ENCODE results near the gene DHRS12.

Gene DHRS12

GRCh38 chr13:51759240-51759639, 44.7 kb downstream of the DHRS12 start:
- TF ChIP-seq, protein P1, sequence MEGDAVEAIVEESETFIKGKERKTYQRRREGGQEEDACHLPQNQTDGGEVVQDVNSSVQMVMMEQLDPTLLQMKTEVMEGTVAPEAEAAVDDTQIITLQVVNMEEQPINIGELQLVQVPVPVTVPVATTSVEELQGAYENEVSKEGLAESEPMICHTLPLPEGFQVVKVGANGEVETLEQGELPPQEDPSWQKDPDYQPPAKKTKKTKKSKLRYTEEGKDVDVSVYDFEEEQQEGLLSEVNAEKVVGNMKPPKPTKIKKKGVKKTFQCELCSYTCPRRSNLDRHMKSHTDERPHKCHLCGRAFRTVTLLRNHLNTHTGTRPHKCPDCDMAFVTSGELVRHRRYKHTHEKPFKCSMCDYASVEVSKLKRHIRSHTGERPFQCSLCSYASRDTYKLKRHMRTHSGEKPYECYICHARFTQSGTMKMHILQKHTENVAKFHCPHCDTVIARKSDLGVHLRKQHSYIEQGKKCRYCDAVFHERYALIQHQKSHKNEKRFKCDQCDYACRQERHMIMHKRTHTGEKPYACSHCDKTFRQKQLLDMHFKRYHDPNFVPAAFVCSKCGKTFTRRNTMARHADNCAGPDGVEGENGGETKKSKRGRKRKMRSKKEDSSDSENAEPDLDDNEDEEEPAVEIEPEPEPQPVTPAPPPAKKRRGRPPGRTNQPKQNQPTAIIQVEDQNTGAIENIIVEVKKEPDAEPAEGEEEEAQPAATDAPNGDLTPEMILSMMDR (IDR thresholded peaks at IDR 0.05; ENCODE audit: low read depth, low read length), result no peak
- H3K4me1 ChIP-seq, result peaks cover 4% of the 10 kb centered on the region

DNA sequence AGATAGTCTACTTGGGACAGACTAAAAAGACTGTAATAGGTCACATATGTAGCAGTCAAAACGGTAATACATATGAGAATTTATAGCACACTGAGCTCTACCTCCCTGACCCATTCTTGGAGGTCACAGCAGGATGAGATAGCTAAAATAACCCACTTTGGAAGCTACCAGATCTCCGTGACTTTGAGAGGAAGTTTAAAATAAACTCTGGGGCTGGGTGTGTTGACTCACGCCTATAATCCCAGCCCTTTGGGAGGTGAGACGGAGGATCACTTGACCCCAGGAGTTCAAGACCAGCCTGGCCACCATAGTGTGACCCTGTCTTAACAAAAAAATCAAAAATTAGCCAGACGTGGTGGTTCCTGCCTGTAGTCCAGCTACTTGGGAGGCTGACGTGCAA, 45.3 kb downstream of the DHRS12 start:
- Histone ChIP-seq H3K9me3 (no peaks in the 10 kb centered on the region), H3K4me1 (no peaks in the 10 kb centered on the region), H3K27me3 (no peaks in the 10 kb centered on the region), H3K4me3 (ENCODE audit: low read depth, low read length) (no peak overlapping the region), H3K36me3 (peaks cover 3% of the 10 kb centered on the region)
- no peak for DNase-seq
- TF ChIP-seq, protein P1 (IDR thresholded peaks at IDR 0.05; ENCODE audit: low read depth, low read length), result no peak

More at GRCh38 chr13:51759240-51759639, 44.7 kb downstream of the DHRS12 start:
- no peak for DNase-seq
- Histone ChIP-seq H3K27me3 (no peaks in the 10 kb centered on the region), H3K9me3 (no peaks in the 10 kb centered on the region), H3K4me3 (ENCODE audit: low read depth, low read length) (no peak overlapping the region), H3K36me3 (peaks cover 3% of the 10 kb centered on the region)

DNA sequence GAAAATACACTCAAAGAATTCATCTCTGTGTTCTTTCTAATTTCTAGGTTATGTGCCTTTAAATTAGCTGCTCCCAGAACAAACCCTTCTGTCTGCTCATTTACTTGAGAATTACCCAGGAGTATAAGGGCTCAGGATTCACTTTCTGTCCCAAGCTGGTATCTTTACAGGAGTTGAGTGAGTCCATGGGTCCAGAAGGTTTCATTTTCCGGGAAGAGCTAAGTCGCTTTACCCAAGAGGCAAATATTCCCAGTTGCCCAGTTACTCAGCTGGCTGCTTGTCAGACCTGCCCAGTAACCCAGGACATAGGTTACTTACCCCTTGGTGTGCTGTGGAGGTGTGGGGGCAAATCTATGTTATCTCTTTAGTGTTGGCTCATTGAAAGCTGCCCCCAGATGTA, 47.3 kb downstream of the DHRS12 start:
- H3K36me3 ChIP-seq, result peaks cover 8% of the 10 kb centered on the region
- no peak overlapping the region for H3K4me3 ChIP-seq (ENCODE audit: low read depth, low read length)
- TF ChIP-seq, protein P1 (IDR thresholded peaks at IDR 0.05; ENCODE audit: low read depth, low read length), result no peak
- no peaks in the 10 kb centered on the region for H3K4me1 ChIP-seq
- H3K27me3 ChIP-seq, result no peaks in the 10 kb centered on the region
- no peak for DNase-seq
- H3K9me3 ChIP-seq, result no peaks in the 10 kb centered on the region

- no peaks in the 10 kb centered on the region; the same call in 1 of the 2 replicates for H3K4me1 ChIP-seq
- TF ChIP-seq, protein P1 (IDR thresholded peaks at IDR 0.05; ENCODE audit: low read depth, low read length), result no peak
- H3K4me3 ChIP-seq (ENCODE audit: low read depth, low read length), result no peak overlapping the region
- H3K27me3 ChIP-seq, result no peaks in the 10 kb centered on the region
- H3K9me3 ChIP-seq, result no peaks in the 10 kb centered on the region
- peaks cover 7% of the 10 kb centered on the region for H3K36me3 ChIP-seq
- DNase-seq, result no peak
These were observed 56.2 kb downstream of the DHRS12 start for GRCh38 chr13:51747438-51748434.

GRCh38 chr13:51746802-51747201, 57.2 kb downstream of the DHRS12 start:
- DNase-seq, result no peak
- Histone ChIP-seq H3K4me1 (no peaks in the 10 kb centered on the region; the same call in 1 of the 2 replicates), H3K9me3 (no peaks in the 10 kb centered on the region), H3K4me3 (ENCODE audit: low read depth, low read length) (no peak overlapping the region), H3K36me3 (peaks cover 7% of the 10 kb centered on the region), H3K27me3 (no peaks in the 10 kb centered on the region)
- TF ChIP-seq, protein P1 (IDR thresholded peaks at IDR 0.05; ENCODE audit: low read depth, low read length), result no peak

- H3K36me3 ChIP-seq, result peaks cover 7% of the 10 kb centered on the region
- TF ChIP-seq, protein P1 (IDR thresholded peaks at IDR 0.05; ENCODE audit: low read depth, low read length), result no peak
- no peak for DNase-seq
These were observed 58.7 kb downstream of the DHRS12 start for GRCh38 chr13:51745243-51745642.

More at GRCh38 chr13:51745243-51745642, 58.7 kb downstream of the DHRS12 start:
- no peaks in the 10 kb centered on the region for H3K9me3 ChIP-seq
- no peaks in the 10 kb centered on the region for H3K27me3 ChIP-seq
- H3K4me3 ChIP-seq (ENCODE audit: low read depth, low read length), result no peak overlapping the region
- no peaks in the 10 kb centered on the region; the same call in 1 of the 2 replicates for H3K4me1 ChIP-seq

All from BE2C (cell line).